HG03521 (cell line): ENCODE data around the gene UBTF.
"Not testable (repeated sequence)": the region's sequence is repeated elsewhere in the genome, so short reads cannot be mapped to it uniquely, and the experiment has no call there.

Source experiments
- ATAC-seq: cut with Tn5 transposase; IDR thresholded peaks from one replicate; pipeline ENCODE4 v1.9.1; 2021; ENCODE audit warnings: mild to moderate bottlenecking, moderate library complexity; ENCODE audit not compliant: unreplicated experiment

UBTF gene

DNA sequence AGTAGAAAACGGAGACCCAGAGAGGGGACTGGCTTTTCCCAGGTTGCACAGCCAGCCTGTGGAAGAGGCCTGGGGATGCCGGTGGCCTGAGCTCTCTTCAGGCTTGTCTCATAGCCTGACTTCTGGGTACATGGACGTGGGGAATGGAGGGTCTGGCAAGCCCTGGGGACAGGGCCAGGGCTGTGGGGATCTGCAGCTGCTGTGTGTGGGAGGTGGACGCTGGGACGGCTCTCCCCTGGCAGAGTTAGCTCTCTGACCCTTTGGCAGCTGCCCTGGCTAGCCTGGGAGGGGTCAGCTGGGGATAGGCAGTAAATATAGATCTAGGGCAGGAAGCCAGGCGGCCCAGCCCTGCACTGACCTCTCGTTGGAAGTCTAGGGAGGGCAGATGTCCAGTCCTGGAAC lies 28.0 kb upstream of the UBTF start:
- ATAC-seq: no peak

GRCh38 chr17:44241106-44241624 lies 21.7 kb upstream of the UBTF start:
- ATAC-seq: no peak

DNA sequence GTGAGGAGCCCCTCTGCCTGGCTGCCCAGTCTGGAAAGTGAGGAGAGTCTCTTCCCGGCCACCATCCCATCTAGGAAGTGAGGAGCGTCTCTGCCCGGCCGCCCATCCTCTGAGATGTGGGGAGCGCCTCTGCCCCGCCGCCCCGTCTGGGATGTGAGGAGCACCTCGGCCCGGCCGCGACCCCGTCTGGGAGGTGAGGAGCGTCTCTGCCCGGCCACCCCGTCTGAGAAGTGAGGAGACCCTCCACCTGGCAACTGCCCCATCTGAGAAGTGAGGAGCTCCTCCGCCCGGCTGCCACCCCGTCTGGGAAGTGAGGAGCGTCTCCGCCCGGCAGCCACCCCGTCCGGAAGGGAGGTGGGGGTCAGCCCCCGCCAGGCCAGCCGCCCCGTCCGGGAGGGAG lies 18.4 kb upstream of the UBTF start:
- ATAC-seq: not testable (repeated sequence)

GRCh38 chr17:44236444-44236991 lies 17.0 kb upstream of the UBTF start:
- no peak for ATAC-seq

DNA sequence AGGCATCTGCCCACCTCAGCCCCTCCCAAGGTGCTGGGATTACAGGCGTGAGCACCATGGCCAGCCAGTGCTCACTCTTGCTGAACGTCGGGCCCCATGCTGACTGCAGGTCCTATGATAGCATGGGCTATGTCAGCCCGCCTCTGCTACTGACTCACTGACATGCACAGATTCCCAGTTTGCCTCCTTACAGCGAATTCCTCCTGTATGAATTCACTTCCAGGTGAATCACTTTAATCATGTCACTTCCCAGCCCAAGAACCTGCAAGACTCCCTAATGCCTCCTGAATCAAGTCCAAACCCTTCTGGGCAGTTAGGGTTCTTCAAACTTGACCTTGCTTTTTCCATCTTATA lies 16.1 kb upstream of the UBTF start:
- ATAC-seq: no peak

GRCh38 chr17:44233582-44233981 lies 14.1 kb upstream of the UBTF start:
- ATAC-seq: no peak

DNA sequence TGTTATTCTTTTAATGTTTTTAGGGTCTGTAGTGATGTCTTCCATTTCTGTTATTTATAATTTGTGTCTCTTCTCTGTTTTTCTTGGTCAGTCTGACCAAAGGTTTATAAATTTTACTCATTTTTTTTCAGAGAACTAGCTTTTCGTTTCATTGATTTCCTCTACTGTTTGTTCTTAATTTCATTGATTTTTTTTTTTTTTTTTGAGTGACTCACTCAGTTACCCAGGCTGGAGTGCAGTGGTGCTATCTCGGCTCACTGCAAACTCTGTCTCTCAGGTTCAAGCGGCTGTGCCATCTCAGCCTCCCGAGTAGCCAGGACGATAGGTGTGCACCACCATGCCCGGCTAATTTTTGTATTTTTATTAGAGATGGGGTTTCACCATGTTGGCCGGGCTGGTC lies 12.6 kb upstream of the UBTF start:
- ATAC-seq: no peak

GRCh38 chr17:44230140-44230539 lies 10.7 kb upstream of the UBTF start:
- no peak for ATAC-seq

- ATAC-seq: no peak
These were observed 9.6 kb upstream of the UBTF start for GRCh38 chr17:44229090-44229489.

GRCh38 chr17:44223541-44224071 lies 4.1 kb upstream of the UBTF start:
- no peak for ATAC-seq

DNA sequence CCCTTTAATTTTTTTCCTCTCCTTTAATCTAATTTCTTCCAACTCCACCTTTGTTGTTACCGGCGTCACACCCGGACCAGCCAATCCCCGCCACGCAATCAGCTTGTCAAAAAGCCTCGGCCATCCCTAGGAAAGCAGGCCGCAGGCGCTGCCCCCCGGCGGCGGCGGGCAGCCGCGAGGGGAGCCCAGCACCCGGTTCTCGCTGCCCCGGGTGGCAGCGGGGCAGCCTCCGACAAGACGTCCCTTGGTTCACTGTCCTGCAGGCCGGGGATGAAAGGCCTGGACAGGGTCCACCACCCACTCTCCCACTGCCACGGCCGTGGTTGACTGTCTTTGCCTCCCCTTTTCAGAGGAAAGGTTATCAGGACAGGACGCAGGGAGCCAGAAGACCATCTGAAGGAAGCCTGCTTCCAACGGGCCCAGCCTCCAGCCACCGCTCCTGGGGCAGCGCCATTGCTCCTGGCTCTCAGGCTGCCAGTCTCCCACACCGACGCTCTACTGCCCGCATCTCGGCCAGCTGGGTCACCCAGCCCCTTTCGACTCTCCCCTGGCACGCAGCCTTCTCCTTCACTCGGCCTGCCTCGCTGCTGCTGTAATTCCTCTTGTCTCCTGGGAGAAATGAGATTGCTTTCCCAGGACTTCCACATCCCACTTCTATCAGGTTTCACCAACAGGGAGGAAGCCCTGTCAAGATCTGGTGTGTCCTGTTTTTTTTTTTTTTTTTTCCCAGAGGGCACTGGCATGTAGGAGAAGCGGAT lies 2.8 kb upstream of the UBTF start:
- ATAC-seq: no peak

DNA sequence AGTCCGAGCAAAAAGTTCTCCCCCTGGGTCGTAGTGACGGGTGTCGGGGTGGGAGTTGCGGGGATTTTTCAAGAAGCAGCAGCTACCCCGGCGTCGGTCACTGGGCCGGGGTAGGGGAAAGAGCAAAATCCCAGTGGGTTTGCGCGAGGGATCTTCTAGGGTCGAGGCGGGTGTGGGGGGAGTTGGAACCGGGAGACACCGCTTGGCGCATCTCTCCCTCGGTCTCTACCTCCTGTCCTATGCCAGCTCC lies 2.3 kb upstream of the UBTF start:
- ATAC-seq: no peak

DNA sequence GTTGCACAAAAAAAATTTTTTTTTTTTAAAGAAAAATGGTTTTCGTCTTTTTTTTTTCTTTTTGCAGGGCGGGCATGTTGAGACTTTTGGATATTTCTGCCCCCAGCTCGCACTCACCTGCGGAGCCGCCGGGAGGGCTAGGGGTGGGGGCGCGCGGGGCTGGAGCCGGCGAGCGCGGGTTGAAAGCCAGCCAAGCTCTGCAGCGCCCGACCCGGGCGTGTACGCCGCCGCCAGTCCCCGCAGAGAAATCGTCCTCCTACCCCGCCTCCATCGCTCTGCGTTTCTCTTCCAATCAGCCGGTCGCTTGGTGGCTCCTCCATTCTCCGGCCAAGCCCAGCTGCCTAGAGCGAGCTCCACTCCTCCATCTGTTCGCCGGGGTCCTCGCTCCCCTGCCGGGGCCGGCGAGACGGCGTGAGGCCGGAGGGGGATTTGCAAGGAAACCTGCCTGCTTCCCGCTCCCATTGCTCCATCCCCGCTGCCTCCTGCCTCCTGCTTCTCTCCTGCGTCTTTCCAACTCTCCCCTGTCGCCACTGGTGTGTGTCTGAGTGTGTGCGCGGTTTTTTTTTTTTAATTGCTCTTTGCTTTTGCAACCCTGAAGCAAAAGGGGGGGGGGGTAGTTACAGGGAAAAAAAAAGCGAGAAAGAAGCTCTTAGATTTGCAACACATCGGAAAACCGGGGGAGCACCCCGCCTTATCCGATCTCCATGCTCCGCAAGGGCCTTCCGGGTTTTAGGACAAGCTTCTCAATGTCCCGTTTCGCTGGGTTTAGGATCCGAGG lies 1.8 kb upstream of the UBTF start:
- ATAC-seq: no peak

DNA sequence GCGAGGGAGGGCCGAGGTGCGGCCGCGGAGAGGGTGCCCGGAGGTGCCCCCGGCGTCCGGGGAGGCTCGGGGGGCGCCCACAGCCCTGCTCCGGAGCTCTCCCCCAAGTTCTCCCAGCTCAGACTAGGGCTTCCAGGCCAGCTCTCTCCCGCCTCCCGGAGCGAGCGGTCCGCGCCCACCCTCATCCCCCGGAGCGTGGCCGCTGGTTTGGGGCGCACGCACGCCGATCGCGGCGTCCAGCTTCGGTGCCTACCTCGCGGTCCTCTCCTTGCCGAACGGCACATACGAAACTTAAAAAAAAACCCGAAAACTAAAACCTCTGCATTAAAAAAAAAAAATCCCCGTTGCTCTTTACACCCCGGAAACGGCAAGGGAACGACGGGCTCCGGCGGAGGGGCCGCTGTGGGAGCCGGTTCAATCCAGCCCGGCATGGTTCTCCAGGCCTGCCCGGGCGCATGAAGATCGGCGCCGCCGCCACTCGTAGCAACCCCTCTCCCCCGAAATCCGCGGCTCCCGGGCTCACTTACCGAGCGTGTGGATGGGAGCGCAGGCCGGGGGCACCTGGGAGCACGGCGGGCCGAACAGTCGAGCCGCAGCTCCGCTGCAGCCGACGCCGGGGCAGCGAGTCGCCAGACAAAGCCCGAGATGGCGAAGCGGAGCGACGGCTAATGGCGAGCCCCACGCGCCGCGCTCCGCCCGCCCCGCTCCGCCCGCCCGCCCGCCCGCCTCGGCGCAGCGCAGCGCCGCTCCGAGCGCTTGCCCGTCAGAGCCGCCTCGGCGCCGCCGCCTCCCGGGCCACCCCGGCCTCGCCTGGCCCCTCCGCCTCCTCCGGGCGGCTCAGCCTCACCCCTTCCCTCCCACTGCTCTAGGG lies 973 bp upstream of the UBTF start:
- no peak for ATAC-seq

DNA sequence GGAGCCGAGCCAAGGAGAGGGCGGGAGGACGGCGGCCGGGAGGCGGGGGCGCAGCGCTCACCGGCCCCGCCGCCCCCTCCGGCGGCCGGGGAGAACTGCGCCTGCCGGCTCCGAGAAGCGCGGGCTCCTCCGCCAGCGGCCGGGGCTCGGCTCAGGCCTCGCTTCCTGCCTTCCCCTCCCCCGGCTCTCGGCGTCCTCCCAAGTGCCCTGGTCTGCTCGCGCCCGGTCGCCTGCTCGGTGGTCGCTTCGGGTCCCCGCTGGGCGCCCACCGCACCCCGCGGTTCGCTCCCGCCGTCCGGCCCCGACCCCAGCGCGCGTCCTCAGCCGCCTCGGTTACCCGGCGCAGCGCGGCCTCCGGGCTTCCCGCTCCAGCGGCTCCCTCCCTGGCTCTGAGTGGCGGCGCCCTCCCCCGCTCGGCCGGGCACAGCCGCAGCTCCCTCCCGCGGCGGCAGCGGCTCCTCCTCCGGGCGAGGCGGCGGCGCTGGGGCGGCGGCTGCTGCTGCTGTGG lies 313 bp downstream of the UBTF start:
- peak; percentile 38 for ATAC-seq

- ATAC-seq: peak; percentile 38
These were observed 949 bp downstream of the UBTF start for GRCh38 chr17:44218344-44219107.

DNA sequence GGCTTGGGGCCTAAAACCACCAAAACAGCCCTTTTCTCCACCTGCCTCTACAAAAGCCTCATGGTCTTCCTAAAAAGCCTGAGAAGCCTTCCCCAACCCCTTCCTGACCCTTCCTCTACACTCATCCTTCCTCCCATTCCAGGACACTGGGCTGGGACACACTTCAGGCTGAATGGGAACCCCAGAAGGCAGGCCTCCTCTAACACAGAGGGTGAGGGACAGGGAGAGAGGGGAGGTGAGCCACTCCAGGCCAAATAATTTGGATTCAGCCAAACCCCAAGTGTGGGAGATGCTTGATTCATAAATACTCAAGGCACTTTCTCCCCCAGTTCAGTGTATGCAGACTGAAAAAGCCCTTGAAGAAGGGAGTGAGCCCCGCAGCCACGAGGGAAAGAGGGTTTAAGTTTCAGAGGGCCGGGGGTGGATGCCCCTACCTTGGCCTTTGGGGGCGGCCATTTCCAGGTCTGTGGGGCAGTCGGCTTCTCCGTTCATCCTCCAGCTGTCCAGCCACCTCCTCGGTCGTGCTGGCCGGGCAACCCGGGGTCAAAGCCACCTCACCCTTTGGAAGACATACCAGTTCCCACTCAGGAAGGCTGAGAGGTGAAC lies 1.6 kb downstream of the UBTF start:
- ATAC-seq: no peak

GRCh38 chr17:44216694-44217093 lies 2.8 kb downstream of the UBTF start:
- no peak for ATAC-seq

DNA sequence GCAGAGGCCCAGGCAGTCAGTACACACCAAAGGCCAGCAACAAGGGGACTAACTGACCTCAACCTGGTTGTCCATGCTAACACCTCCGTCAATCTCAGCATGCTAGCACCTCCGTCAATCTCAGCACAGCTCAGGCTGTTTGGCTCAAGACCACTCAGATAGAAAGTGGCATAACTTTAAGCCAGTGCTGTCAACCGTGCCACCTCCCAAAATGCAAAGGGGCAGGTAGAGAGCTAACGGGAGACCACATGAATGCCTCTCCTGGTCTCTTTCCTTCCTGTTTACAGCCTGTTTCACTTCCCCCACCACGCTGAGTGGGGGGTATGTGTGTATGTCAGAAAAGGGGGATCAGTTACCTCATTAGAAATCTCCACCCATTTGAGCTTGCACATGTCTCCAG lies 3.3 kb downstream of the UBTF start:
- no peak for ATAC-seq

GRCh38 chr17:44214896-44215295 lies 4.6 kb downstream of the UBTF start:
- ATAC-seq: no peak
